ENCODE results near the gene RIMS1.
A peak's percentile ranks its signal among the peaks of the same experiment; 100 is the strongest.

The RIMS1 gene

DNA sequence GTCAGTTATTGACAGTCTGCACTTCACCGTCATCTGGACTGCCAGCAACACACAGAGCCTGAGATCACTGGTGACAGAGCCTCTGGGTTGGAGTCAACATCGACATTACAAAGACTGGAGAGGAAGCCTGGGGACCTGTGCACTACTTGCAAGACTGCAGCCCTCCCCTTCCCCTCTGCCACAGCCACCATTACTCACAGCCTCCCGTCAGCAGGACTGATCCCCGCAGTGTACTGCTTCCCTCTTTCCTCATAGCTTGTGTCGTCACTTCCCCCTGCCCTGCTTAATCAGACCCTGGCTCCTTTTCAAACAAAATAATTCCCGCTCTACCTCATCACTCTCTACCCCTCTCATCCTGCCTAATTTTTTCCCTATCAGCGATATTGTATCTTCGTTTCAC, 500.0 kb downstream of the RIMS1 start:
- no peaks in the 10 kb centered on the region for H3K36me3 Mint-ChIP-seq
- peaks cover 10 to 17% of the 10 kb centered on the region in 2 donors for H3K4me1 Mint-ChIP-seq
- ATAC-seq (replicated peaks) (no peak), DNase-seq (no peak)
- H3K27me3 Mint-ChIP-seq, result peaks cover 0 to 12% of the 10 kb centered on the region in 2 donors
- H3K27ac Mint-ChIP-seq, result no peak overlapping the region
- peaks cover 0 to 2% of the 10 kb centered on the region in 2 donors for H3K9me3 Mint-ChIP-seq
- H3K4me3 Mint-ChIP-seq, result peak overlapping the region in 1 of 2 donors; percentile 37

DNA sequence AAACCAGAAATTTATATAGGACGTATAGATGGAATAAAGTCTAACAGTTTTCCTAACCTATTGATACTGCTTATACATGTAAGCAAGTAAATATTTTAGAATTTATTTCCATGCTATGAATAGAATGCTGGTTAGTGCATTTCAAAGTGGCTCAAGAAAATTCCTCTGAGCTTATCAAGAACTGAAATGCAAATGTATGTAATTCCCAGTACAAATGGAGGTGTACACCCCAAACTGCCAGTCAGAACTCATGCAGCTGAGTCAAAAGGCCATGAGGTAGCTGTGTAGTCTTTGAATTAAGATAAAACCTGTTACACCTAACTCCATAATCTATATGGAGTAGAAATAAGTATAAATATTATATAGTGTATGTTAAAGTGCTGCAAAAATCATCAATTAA, 503.3 kb downstream of the RIMS1 start:
- no peak overlapping the region for H3K27ac Mint-ChIP-seq
- peaks cover 0 to 2% of the 10 kb centered on the region in 2 donors for H3K9me3 Mint-ChIP-seq
- H3K36me3 Mint-ChIP-seq, result no peaks in the 10 kb centered on the region
- peaks cover 0 to under 1% of the 10 kb centered on the region in 2 donors for H3K4me1 Mint-ChIP-seq
- peaks cover 0 to 18% of the 10 kb centered on the region in 2 donors for H3K27me3 Mint-ChIP-seq
- ATAC-seq (replicated peaks) (no peak), DNase-seq (no peak)
- no peak overlapping the region for H3K4me3 Mint-ChIP-seq

DNA sequence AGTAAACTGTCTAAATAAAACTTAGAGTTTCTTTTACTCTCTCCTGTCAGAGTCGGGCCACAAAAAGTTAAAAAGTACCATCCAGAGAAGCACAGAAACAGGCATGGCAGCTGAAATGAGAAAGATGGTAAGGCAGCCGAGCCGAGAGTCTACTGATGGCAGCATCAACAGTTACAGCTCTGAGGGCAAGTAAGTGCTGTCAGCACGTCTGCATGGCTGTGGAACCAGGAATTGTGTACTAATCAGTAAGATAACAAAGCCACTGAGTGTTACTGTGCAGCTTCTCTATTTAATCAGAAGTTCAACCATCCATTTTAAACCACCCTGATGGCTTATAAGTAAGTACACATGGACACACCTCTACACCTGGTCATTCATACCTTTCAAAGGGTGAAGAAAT, 504.2 kb downstream of the RIMS1 start:
- peaks cover 0 to 2% of the 10 kb centered on the region in 2 donors for H3K9me3 Mint-ChIP-seq
- ATAC-seq (replicated peaks), result no peak
- H3K27ac Mint-ChIP-seq, result no peak overlapping the region
- no peak overlapping the region for H3K4me3 Mint-ChIP-seq
- H3K4me1 Mint-ChIP-seq, result no peaks in the 10 kb centered on the region
- no peaks in the 10 kb centered on the region for H3K36me3 Mint-ChIP-seq
- H3K27me3 Mint-ChIP-seq, result peaks cover 0 to 23% of the 10 kb centered on the region in 2 donors
- no peak for DNase-seq

DNA sequence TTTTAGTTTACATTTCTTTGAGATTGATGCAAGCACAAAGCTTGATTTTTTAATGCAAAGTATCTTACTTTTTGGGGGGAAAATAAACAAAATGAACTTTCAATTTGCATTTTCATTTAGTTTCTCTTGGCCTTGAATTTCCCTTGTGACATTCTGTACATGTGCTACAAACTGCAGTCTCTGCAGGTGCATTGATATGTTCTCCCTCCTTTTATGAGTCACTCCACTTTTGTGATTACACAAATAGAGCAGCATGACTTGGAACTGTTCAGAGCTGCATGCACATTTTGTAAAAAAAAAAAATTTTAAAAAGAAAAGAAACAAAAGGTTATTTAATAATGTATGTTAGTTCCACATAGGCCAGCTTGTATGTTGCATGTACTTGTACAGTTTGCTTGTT, 515.5 kb downstream of the RIMS1 start:
- Mint-ChIP-seq H3K27ac (no peak overlapping the region), H3K4me3 (no peak overlapping the region), H3K27me3 (peaks cover 6 to 16% of the 10 kb centered on the region in 2 donors), H3K36me3 (no peaks in the 10 kb centered on the region), H3K4me1 (peaks cover 0 to 6% of the 10 kb centered on the region in 2 donors), H3K9me3 (no peaks in the 10 kb centered on the region)
- ATAC-seq (replicated peaks) (no peak), DNase-seq (no peak)

DNA sequence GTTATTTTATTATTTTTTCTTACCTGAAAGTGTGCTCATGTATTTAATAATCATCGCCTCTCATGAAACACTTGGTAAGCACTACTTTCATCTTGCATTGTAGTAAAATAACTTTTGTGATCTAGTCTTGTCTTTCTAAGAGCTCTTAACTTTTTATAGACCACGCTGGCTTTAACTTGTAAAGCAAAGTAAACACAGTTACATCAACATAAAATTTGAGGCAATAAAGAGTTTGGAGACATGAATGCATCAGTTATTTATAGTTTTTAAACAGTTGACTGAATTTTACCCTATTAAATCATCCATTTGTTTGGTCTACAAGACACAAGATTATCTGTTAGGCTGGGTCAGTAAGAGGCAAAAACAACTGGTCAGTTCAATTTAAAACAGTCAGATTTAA, 517.1 kb downstream of the RIMS1 start:
- no peak overlapping the region for H3K4me3 Mint-ChIP-seq
- no peak overlapping the region for H3K27ac Mint-ChIP-seq
- H3K9me3 Mint-ChIP-seq, result no peaks in the 10 kb centered on the region
- peaks cover 10 to 20% of the 10 kb centered on the region in 2 donors for H3K27me3 Mint-ChIP-seq
- H3K36me3 Mint-ChIP-seq, result no peaks in the 10 kb centered on the region
- DNase-seq (no peak), ATAC-seq (replicated peaks) (no peak)
- H3K4me1 Mint-ChIP-seq, result peaks cover 0 to 6% of the 10 kb centered on the region in 2 donors

DNA sequence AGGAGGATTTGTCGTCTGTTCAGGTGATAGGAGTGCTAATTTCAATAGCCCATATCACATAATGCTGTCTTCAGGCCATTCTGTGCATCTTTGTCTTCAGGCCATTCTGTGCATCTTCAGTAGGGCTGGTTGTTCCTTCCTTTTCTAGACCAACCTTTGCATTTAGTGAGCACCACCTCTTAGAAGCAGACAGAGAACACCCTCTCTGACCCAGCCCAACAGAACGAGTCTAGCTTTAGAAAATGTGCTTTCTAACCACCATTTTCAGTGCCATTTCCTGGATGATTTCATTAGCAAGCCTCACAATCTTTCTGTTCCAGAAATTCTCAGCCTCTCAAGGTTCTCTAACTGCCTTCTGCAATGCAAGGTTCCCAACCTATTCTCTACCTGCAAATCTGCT, 520.2 kb downstream of the RIMS1 start:
- H3K4me1 Mint-ChIP-seq, result peaks cover 0 to 4% of the 10 kb centered on the region in 2 donors
- DNase-seq, result no peak

DNA sequence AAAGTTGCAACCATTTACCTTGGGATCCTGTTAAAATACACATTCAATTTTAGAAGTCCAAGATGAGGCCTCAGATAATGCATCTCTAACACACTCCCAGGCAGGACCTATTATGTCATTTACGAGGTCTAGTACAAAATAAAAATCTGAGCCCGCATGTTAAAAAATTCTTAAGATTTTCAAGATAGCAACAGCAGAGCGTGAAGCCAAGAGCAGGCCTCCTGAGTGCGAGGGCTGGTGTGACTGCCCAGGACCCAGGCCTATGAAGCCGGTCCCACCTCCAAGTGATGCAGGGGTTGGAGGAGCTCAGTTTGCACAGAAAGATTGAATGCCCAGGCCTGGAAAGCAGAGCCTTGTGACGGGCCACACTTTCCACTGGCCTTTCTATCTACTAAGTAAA, 524.4 kb downstream of the RIMS1 start:
- Mint-ChIP-seq H3K36me3 (no peaks in the 10 kb centered on the region), H3K27ac (no peak overlapping the region), H3K27me3 (peaks cover 7 to 32% of the 10 kb centered on the region in 2 donors), H3K4me1 (peaks cover 0 to 4% of the 10 kb centered on the region in 2 donors), H3K9me3 (no peaks in the 10 kb centered on the region), H3K4me3 (no peak overlapping the region)
- no peak for DNase-seq
- no peak for ATAC-seq (replicated peaks)

More for the DNA sequence above, 520.2 kb downstream of the RIMS1 start:
- no peak for ATAC-seq (replicated peaks)
- no peak overlapping the region for H3K27ac Mint-ChIP-seq
- no peaks in the 10 kb centered on the region for H3K9me3 Mint-ChIP-seq
- peaks cover 10 to 20% of the 10 kb centered on the region in 2 donors for H3K27me3 Mint-ChIP-seq
- H3K4me3 Mint-ChIP-seq, result no peak overlapping the region
- H3K36me3 Mint-ChIP-seq, result no peaks in the 10 kb centered on the region

GRCh38 chr6:72411872-72412708, 525.7 kb downstream of the RIMS1 start:
- Mint-ChIP-seq H3K4me3 (no peak overlapping the region), H3K27me3 (peaks cover 7 to 35% of the 10 kb centered on the region in 2 donors), H3K4me1 (peaks cover 0 to 4% of the 10 kb centered on the region in 2 donors), H3K9me3 (no peaks in the 10 kb centered on the region), H3K27ac (peak overlapping the region; percentile 45), H3K36me3 (no peaks in the 10 kb centered on the region)
- DNase-seq (peak; percentile 73), ATAC-seq (replicated peaks) (peak; percentile 68 to 70)

- H3K27me3 Mint-ChIP-seq, result peaks cover 6 to 37% of the 10 kb centered on the region in 2 donors
- no peaks in the 10 kb centered on the region for H3K9me3 Mint-ChIP-seq
- peak in 1 of 2 donors; percentile 20 for ATAC-seq (replicated peaks)
- no peaks in the 10 kb centered on the region for H3K36me3 Mint-ChIP-seq
- peaks cover 0 to 4% of the 10 kb centered on the region in 2 donors for H3K4me1 Mint-ChIP-seq
- no peak overlapping the region for H3K27ac Mint-ChIP-seq
- no peak for DNase-seq
- no peak overlapping the region for H3K4me3 Mint-ChIP-seq
Measured at GRCh38 chr6:72412709-72413044, 526.3 kb downstream of the RIMS1 start.

DNA sequence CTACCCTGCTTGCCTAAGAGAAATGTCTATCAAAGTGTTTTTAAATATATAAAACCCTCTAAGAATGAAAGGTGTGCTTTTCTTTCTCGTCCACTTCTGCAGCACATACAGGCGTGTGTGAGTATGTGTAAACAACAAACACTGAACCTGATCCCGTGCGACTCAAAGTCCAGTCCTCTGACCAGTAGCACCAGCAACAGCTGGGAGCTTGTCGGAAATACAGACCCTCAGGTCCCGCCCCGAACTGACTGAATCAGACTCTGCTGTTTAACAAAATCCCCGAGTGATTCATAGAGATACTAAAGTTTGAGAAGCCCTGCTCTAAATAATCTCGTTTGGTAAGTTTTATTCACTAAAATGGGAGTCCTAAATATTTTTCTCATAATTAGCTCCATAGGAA, 527.5 kb downstream of the RIMS1 start:
- Mint-ChIP-seq H3K4me3 (no peak overlapping the region), H3K27ac (no peak overlapping the region)

DNA sequence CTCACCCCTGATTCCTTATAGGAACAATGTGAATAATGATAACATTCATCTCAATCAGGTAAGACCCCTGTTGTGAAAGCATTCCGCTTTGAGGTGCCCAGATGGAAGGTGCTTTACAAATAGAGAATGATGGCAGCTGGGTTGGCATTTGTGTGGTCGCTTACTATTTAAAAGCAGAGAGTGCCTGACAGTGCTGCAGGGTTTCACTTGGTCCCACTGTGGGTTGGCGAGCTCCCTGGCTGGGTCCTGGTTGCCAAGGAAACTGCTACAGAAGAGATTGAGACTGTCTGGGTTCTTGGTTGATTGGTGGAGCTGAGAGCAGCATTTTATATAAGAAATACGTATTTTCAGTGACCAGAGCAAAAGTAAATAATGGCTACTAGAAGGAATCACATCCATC, 528.3 kb downstream of the RIMS1 start:
- Mint-ChIP-seq H3K27me3 (peaks cover 14 to 49% of the 10 kb centered on the region in 2 donors), H3K4me3 (no peak overlapping the region), H3K9me3 (no peaks in the 10 kb centered on the region), H3K36me3 (no peaks in the 10 kb centered on the region), H3K4me1 (peaks cover 0 to under 1% of the 10 kb centered on the region in 2 donors), H3K27ac (no peak overlapping the region)
- ATAC-seq (replicated peaks) (no peak), DNase-seq (no peak)

More for the DNA sequence above, 527.5 kb downstream of the RIMS1 start:
- H3K4me1 Mint-ChIP-seq, result peaks cover 0 to 4% of the 10 kb centered on the region in 2 donors
- DNase-seq, result no peak
- no peak for ATAC-seq (replicated peaks)
- no peaks in the 10 kb centered on the region for H3K9me3 Mint-ChIP-seq
- H3K36me3 Mint-ChIP-seq, result no peaks in the 10 kb centered on the region
- H3K27me3 Mint-ChIP-seq, result peaks cover 14 to 42% of the 10 kb centered on the region in 2 donors

DNA sequence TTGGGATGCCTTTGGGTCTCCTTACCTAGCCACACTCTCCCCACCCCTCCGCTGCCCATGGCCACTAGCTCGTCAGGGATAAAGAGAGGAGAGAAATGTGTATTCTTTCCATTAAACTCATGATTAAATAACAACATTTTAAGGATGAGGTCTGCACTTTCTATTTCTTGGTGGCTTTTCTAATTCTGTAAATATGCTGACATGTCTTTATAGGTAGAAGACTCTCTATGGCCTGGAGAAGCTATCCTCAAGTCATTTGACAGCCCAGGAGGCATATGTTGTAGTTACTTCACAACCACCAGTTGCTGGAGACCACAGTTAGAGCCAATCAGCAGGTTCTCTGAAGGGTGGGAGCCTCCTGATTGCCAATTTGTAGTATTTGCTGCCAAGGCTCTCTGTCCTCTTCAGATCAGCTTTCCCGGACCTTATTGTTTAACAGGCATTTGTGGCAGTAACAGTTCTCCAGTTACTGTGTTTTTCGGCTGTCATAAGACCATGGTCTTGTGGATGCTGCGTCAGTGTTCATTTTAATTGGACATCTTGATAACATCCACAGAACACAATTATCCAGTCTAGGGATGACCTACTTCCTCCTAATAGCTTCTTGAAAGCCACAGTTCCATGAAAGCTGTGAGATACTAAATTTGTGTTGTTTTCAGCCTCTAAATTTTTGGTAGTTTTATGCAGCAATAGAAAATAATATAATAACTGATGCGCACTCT, 530.6 kb downstream of the RIMS1 start:
- ATAC-seq (replicated peaks) (no peak), DNase-seq (no peak)
- Mint-ChIP-seq H3K9me3 (no peaks in the 10 kb centered on the region), H3K4me1 (peaks cover 6 to 12% of the 10 kb centered on the region in 2 donors), H3K27me3 (peaks cover 14 to 53% of the 10 kb centered on the region in 2 donors), H3K36me3 (no peaks in the 10 kb centered on the region), H3K27ac (no peak overlapping the region), H3K4me3 (no peak overlapping the region)

- no peak for DNase-seq
- no peak overlapping the region for H3K27ac Mint-ChIP-seq
- peaks cover 14 to 52% of the 10 kb centered on the region in 2 donors for H3K27me3 Mint-ChIP-seq
- peaks cover 6 to 12% of the 10 kb centered on the region in 2 donors for H3K4me1 Mint-ChIP-seq
- no peaks in the 10 kb centered on the region for H3K9me3 Mint-ChIP-seq
- H3K36me3 Mint-ChIP-seq, result no peaks in the 10 kb centered on the region
- H3K4me3 Mint-ChIP-seq, result no peak overlapping the region
- no peak for ATAC-seq (replicated peaks)
Measured at GRCh38 chr6:72417759-72418158, 531.4 kb downstream of the RIMS1 start.

- peaks cover 6 to 12% of the 10 kb centered on the region in 2 donors for H3K4me1 Mint-ChIP-seq
- H3K27me3 Mint-ChIP-seq, result peaks cover 13 to 46% of the 10 kb centered on the region in 2 donors
- H3K4me3 Mint-ChIP-seq, result no peak overlapping the region
- DNase-seq (no peak), ATAC-seq (replicated peaks) (no peak)
- H3K9me3 Mint-ChIP-seq, result no peaks in the 10 kb centered on the region
- no peak overlapping the region for H3K27ac Mint-ChIP-seq
- H3K36me3 Mint-ChIP-seq, result no peaks in the 10 kb centered on the region
Measured at GRCh38 chr6:72418495-72418894, 532.1 kb downstream of the RIMS1 start.

GRCh38 chr6:72419966-72420365, 533.6 kb downstream of the RIMS1 start:
- Mint-ChIP-seq H3K9me3 (no peaks in the 10 kb centered on the region), H3K4me3 (no peak overlapping the region), H3K4me1 (peaks cover 6 to 12% of the 10 kb centered on the region in 2 donors), H3K27ac (no peak overlapping the region), H3K36me3 (no peaks in the 10 kb centered on the region), H3K27me3 (peaks cover 14 to 34% of the 10 kb centered on the region in 2 donors)
- no peak for ATAC-seq (replicated peaks)
- no peak for DNase-seq

Data from stimulated activated naive B cell treated with anti-CD40 and anti-IgM and Interleukin-4, amounts not matched to agents 10 μg/mL and 1 μg/mL and 100 μg/mL, for 72 hours (primary cell).